DMS114 treated with DMSO at 0.1 percent for 48 hours (cell line): ENCODE data around the gene POTEC.
"Not testable (repeated sequence)": the region's sequence is repeated elsewhere in the genome, so short reads cannot be mapped to it uniquely, and the experiment has no call there.

Experiments used
- DNase-seq: peaks from one replicate; lab custom pipeline; 2025; ENCODE audit not compliant: unreplicated experiment; lab: John Stamatoyannopoulos, UW

POTEC gene

DNA sequence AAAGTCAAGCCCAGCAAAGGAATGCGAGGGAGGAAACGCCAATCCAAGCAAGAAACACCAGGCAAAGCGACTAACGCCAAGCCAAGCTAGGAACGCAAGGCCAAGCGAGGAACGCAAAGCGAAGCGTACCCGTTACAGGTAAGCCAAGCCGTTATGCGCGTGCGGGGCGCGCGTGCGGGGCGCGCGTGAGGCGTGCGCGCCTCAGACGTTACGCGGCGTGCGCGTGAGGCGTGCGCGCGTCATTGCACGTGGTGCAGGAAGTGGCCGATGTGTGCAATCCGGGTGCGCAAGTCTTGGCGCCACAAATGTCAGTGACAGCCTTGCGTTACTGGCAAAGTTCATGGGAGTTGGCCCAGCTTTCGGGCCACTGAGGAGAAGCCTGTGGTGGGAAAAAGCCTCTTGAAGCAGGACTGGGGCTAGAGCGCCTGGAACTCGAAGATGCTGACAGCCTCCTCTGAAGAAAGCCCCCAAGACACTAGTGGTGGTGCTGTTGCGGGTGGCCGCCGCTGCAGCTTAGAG lies at the start of gene POTEC:
TSS of gene POTEC (minus strand) at position 155 of the 519 bp plus-strand sequence. CDS start 454 bp downstream, outside the sequence.
- DNase-seq: not testable (repeated sequence)

DNA sequence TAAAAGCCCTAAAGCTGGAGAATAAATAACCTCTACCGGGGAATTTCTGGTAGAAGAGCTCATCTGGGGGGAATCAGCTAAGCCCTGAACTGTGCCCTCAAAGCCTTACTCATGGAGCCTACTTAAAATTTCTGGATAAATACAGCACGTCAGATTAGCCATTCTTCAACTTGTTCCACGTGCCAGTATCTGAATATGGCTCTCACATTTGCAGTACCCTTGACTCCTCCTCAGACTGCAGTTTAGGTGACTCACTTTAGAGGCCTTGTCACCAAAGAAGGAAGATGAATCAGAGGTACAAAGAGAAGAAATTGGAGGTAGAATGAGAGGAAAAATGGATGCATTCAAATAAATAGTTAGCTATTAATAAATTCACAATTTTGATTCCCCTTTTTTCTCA lies 34.6 kb upstream of the POTEC start:
- no peak for DNase-seq

DNA sequence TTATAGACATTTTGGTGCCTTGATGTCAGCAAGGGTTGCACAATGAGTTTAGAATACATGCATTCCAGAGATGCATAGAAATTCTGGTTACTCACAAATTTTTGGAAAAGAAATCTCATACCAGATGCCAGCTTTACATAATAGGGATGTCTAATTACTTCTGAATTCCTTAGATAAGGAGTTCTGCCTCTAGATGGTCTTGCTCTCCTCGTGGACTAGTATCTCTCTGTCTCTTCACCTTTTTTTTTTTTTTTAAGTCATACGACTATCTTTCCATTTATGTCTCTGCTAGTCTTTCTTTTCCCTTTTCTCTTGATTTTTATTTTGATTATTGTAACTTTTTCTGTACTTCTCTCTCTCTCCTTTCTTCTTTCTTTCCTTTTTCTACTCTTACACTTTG lies 16.1 kb upstream of the POTEC start:
- DNase-seq: not testable (repeated sequence)

DNA sequence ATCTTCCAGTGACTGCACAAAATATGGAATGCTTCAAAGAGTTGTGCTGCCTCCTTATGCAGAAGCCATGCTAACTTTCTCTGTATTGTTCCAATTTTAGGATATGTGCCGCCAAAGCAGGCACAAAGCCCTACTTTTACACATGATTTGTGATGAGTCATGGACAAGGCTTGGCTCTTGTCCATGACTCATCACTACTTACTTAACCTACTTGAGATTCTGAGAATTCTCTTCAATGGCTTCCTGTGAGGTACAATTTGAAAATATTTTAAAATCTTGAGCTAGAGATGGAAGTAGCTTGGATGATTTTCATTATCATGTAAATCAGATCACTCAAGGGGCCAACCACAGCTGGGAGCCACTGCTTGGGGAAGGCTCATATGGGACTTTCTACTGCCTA lies 11.7 kb downstream of the POTEC start:
- DNase-seq: not testable (repeated sequence)

DNA sequence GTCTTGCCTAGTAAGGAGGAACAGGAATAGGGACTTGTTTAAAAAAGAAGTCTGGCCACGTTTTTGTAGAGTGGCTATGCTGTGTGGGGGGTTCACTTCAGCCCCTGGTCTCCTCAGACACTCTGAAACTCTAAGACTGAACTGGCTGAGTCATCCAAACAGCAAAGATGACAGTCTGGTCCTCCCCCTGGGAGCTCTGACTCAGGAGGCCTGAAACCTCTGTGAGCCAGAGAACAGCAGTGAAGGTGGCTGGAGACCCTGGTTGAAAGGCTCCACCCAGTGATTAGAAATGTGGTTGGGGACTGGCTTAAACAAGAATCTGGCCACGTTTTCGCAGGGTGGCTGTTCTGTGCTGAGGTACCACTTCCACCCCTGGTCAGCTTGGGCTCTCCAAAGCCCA lies 32.7 kb downstream of the POTEC start:
- not testable (repeated sequence) for DNase-seq

DNA sequence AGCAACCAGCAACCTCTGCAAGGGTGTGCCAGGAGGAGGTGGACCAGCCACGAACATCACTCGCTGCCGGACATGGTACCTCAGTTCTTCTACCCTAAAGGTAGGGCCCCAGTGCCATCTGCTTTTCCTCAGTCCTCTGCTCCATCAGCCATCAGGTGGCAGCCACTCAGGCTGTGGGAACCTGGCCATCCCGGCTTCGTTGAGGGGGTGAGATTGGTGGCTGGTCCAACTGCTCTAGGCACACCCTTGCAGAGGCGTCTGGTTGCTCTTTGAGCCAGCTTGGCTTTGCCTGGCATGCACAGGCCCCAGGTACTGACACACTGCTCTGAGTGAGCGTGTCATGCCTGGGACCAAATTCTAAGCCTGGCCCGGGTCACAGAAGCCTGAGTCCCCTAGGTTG lies 39.7 kb downstream of the POTEC start:
- not testable (repeated sequence) for DNase-seq

DNA sequence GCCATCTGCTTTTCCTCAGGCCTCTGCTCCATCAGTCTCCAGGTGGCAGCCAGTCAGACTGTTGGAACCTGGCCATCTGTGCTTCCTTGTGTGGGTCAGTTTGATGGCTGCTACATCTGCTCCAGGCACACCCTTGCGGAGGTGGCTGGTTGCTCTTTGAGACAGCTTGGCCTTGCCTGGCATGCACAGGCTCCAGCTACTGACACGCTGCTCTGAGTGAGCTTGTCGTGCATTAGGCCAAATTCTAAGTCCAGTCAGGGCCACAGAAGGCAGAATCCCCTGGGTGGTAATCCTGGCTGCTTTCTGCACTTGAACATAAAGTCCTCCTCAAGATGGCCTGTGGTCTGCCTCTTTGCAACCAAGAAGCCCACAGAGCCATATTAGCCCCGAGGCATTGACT lies 41.5 kb downstream of the POTEC start:
- DNase-seq: not testable (repeated sequence)

DNA sequence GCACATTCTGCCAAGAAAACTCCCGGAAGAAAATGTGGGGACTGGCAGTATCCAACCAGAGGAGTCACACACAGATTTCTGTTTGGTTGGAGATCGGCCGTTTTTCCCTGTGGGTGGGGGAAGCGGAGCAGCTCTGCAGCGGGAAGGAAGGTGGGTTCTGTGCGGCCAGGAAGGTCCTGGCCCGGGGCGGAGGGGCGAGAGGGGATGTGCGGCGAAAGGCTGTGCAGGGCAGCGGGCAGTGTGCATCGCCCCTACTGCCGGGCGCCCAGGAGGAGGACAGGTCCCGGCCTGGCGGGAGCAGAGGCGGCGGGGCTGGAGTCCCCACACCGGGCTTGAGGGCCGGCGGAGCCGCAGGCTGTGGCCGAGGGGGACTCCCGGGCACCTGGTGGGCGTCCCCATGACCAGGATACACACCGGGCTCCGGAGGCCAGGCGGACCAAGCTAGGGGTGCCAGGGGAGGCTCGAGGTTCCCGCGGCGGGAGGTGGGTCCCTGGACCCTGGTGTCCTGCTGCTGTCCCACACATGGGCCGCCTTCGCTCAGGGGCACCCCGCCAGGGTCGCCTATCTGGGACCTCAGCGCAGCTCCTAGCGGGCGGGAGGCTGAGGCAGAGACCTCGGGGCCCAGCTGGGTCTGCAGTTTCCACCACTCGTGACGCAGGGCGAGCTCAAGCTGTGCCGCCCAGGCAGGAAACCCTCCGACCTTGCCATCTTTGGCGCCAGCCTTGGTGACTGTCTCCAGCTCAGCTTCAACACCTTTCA lies 54.0 kb downstream of the POTEC start:
- not testable (repeated sequence) for DNase-seq

DNA sequence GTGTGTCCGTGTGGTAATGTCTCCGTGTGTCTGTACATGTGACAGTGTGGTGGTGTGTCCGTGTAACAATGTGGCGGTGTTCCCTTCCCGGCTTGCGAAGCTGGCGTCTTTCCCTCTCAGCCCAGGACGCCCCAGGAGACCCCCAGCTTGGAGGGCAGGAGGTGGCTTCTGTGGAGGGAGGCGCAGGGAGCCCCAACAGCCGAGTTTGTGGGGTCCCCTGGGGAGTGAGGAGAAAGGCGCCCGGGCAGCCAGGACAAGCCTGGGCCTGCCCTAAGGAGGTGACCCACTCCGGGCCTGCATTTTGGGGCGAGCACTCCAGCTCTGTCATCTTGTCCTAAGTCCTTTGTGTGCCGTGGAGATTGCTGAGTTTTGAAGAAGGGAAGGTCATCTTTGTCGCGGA lies 54.6 kb downstream of the POTEC start:
- DNase-seq: not testable (repeated sequence)

DNA sequence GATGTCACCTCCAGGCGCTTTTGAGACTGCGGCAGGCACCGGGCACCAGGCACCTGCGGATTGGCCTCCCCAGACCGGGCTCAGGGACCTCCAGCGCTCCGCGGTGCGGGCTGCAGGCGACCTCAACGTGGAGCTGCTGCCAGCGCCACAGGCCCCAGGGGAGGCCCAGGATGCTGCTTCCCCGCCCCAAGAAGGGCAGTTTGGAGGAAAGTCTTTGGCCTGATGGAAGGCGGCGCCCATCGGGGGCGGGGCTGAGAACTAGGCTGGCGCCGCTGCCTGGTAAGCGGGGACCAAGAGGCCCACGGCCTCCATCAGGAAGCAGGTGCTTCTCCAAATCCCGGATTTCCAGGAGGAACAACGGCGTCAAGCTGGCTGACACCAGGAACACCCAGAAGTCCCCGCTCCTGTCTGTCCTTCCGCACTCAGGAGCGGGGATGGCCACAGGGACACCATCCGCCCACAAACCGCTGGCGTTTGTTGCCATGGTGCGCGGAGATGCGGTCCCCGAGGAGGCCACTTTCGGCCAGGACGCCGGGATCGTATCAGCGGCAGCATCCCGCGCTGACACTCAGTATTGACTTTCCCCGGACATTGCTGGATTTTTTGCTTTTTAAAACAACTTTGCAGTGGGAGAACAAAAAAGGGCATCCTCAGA lies 56.3 kb downstream of the POTEC start:
- DNase-seq: not testable (repeated sequence)

DNA sequence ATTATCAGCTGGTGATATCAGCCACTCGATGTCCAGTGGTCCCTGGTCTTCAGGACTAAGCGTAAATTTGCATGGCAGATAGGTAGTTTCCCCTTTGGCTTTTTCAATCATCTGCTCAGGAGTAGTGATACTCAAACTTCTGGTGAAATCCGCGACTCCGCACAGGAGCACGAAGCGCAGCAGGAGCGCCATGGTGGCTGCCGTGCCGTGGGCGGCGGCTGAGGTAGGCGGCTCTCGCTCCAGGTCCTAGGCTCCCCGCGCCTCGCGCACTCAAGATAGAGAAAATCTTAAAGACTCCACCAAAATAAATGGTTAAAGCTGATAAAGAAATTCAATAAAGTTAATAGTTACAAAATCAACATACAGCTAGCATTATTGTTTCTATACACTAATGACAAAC lies 64.3 kb downstream of the POTEC start:
- DNase-seq: not testable (repeated sequence)

DNA sequence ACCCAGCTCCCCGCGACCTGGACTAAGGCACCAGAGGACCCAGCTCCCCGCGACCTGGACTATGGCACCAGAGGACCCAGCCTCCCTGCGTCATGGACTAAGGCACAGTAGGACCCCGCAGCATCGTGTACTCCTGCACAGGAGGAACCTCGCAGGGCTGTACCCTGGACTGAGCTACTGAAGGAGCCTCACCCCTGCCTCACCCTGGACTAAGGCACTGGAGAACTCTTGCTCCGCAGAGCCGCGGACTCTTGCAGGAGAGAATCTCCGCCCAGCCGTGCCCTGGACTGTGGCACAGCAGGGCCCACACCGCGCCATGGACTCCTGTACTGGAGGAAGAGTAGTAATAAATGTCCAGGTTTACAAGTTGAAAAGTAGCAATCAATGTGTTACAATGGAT lies 67.9 kb downstream of the POTEC start:
- DNase-seq: not testable (repeated sequence)

DNA sequence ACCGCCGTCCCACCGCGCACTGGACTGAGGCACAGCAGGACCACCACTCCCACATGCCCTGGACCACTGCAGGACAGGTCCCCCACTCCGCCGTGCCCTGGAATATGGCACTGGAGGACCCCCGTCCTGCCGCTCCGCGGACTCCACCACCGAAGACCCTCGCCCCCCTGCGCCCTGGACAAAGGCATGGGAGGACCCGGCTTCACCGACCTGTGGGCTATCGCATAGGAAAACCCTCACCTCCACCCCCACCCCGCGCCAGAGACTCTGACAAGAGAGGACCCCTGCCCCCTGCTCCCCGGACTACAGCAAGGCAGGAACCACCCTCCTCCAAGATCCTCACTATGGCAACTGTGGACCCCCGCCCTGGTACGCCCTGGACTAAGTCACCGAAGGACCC lies 68.6 kb downstream of the POTEC start:
- not testable (repeated sequence) for DNase-seq

DNA sequence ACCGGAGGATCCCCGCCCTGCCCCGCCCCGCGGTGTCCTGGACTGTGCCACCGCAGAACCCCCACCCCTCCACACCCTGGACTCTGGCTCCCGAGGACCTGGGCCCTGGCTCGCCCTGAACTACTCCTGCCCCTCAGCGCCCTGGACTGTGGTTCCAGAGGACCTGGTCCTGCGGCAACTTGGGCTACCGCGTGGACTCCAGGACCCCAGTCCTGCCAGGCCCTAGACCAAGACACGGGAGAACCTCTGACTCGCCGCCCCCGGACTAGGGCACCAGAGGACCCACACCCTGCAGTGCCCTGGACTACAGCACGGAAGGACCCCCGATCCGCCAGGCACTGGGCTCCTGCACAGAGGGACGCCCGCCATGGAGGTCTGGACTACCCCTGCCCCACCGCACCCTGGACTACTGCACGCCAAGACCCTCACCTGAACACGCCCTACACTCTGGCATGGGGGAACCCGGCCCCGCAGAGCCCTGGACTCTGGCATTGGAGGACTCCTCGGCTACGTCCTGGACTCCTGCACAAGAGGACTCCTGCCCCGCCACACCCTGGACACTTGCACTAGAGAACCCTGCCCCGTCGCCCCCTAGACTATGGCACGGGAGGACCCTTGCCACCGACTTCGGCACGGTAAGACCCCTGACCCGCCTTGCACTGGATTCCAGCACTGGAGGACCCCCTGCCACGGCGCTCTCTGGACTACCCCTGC lies 69.2 kb downstream of the POTEC start:
- DNase-seq: not testable (repeated sequence)

DNA sequence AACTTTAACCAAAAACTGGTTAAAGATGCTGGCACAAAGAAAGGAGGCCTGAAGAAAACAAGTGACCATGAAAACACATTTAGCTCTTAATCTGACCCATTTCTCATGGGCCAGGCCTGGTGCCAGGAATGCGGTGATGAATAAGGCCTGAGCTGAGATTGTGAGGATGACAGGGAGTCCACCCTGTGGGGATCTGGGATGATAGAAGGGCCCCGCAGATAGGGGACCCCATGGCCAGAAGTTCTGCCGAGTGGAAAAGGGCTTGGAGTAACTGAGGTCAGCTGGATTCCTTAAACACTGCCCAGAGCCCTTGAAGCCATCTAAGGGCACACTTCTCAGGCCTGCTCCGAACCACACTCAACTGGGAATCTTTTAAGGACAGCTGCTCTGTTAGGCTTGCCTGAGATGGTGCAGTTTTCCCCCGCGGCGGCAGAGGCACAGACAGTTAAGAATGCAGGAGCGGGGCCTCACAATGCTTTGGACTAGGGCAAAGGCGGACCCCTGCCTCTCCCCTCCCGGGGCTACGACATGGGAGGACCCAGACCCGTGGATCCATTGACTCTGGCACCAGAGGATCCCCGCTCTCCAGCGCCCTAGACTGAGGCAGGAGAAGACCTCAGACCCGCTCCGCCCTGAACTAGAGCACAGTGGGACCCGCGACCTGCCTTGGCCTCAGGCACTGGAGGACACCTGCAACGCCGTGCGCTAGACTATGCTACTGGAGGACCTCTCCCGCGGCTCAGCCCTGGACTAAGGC lies 70.0 kb downstream of the POTEC start:
- DNase-seq: not testable (repeated sequence)

DNA sequence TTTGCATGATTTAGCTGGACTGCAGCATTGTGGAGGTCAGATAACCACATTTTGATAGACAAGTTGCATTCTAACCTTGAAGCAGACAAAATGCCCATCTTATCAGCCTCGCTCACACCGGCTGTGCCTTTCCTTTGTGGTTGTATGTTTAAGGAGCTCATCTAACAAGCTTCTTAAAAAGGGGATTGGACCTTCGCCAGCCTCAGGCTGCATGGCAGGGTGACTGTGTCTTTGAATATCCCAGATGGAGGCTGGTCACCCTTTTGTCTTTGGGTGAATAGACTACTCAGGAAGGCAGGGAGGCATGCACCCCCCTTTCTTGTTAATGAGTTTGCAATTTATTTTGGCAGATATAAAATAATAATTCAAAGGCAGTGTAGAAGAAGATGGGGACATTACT lies 72.1 kb downstream of the POTEC start:
- DNase-seq: not testable (repeated sequence)

DNA sequence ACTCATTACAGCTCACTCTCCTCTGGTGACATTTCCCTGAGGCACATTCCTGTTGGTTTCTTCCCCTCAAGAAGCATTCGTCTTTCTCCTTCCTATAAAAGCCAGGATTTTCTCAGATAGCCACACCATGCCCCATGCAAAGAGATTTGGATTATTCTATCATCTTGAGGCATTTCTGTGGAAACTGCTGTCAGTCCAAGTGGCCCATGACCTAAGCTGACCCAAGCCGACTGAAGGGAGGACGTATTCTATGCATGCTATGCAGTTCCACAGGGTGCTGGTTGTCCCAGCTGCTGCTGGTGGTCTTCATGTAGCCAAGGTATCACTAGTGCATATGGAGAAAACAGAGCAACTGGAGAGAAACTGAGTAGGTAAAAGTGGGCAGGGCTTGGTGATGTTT lies 73.0 kb downstream of the POTEC start:
- DNase-seq: not testable (repeated sequence)

DNA sequence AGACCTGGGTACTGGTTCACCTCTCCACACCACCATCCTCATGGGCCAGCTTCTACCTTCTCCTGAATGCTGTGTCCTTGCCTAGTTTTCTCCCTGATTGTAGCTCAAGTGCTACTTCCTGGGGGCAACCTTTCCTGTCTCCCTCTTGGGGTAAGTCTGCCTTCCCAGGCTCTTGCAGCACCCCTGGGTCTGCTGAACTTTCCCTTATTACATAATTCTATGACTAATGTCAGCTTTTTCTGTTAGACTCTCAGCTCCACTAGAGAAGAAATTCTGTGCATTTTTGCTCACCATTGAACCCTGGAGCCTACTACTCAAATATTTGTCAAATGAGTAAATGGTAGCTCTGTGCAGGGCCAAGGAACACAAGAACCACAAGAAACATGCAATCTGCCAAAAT lies 73.4 kb downstream of the POTEC start:
- not testable (repeated sequence) for DNase-seq

DNA sequence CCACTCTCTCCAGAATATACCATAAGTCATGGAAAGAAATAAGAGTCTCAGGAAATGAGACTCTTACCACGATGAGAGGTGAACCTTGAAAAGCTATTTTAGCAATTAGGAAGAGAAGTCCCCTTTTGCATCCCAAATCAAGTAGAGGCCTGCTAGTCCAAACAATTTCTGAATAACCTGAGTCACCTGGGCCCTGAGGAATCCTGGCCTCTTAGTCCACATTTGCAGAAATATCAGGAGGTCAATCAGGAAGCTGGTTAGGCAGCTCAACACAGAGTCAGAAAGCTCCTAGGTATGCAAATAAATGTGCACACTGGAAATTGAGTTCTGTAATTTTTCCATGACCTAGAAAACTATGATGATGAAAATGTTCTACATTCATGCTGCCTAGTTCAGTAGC lies 77.4 kb downstream of the POTEC start:
- DNase-seq: not testable (repeated sequence)
